ENCODE data around the gene BACH2. TPM values are rescaled to one million over a fixed set of nuclear protein-coding genes. Genes with fewer than 3 reads are reported as not detected.

Gene BACH2
- polyA plus RNA-seq, 1 donor (not counting 4 experiments of a cell fraction or from before 2014, with no cell fraction given), result 0.50 TPM

GRCh38 chr6:89932245-89932802 is 364.3 kb downstream of the BACH2 start:
- dilution Hi-C loops (cut with MboI; ENCODE audit: extremely low pct_ligation_motif_present, low sequenced_read_pairs), result no loop called here
- Histone ChIP-seq H3K36me3 (ENCODE audit: control insufficient read depth in 2 of 2, extremely low read depth in 1 of 2, insufficient read depth in 2 of 2, low read length in 2 of 2) (no peaks in the 10 kb centered on the region), H3K9me1 (ENCODE audit: control insufficient read depth, extremely low read depth, insufficient read depth, low read length) (no peaks in the 10 kb centered on the region), H3K4me2 (ENCODE audit: control insufficient read depth, extremely low read depth, insufficient read depth, low read depth, low read length) (no peak overlapping the region), H3K27me3 (ENCODE audit: control insufficient read depth, extremely low read depth, insufficient read depth, low read length) (no peaks in the 10 kb centered on the region), H3K9ac (ENCODE audit: control insufficient read depth, extremely low read depth, insufficient read depth, low read length) (no peak overlapping the region), H3K4me1 (ENCODE audit: control insufficient read depth, extremely low read depth, insufficient read depth, low read length) (peaks cover 12% of the 10 kb centered on the region), H3K79me2 (ENCODE audit: control insufficient read depth, insufficient read depth, low read length) (no peaks in the 10 kb centered on the region), H2AFZ (ENCODE audit: control insufficient read depth, low read length) (no peak overlapping the region), H4K20me1 (ENCODE audit: control insufficient read depth, extremely low read depth, insufficient read depth, low read length) (no peaks in the 10 kb centered on the region), H3K4me3 (ENCODE audit: control insufficient read depth in 2 of 3, extremely low read depth in 1 of 3, insufficient read depth in 2 of 3, low read depth in 1 of 3, low read length in 3 of 3) (no peak overlapping the region), H3K27ac (ENCODE audit: control insufficient read depth, insufficient read depth, low read length) (no peak overlapping the region), H3K9me3 (ENCODE audit: control insufficient read depth, low read depth, low read length) (no peaks in the 10 kb centered on the region)
- FAIRE-seq, result no peak
- TF ChIP-seq EZH2 (IDR thresholded peaks at IDR 0.05; ENCODE audit: low read length) (no peak), CTCF (optimal IDR thresholded peaks at IDR 0.05 in 1 of 3, IDR thresholded peaks at IDR 0.05 in 1 of 3, conservative IDR thresholded peaks at IDR 0.05 in 1 of 3; ENCODE audit: extremely low read depth in 1 of 3, insufficient read depth in 2 of 3, low read length in 3 of 3) (no peak)
- DNase-seq (ENCODE audit: low read depth, low spot score), result no peak

GRCh38 chr6:89930789-89931188 is 365.9 kb downstream of the BACH2 start:
- FAIRE-seq, result no peak
- TF ChIP-seq EZH2 (IDR thresholded peaks at IDR 0.05; ENCODE audit: low read length) (no peak), CTCF (optimal IDR thresholded peaks at IDR 0.05 in 1 of 3, IDR thresholded peaks at IDR 0.05 in 1 of 3, conservative IDR thresholded peaks at IDR 0.05 in 1 of 3; ENCODE audit: extremely low read depth in 1 of 3, insufficient read depth in 2 of 3, low read length in 3 of 3) (no peak)
- Histone ChIP-seq H3K9me3 (ENCODE audit: control insufficient read depth, low read depth, low read length) (no peaks in the 10 kb centered on the region), H3K27ac (ENCODE audit: control insufficient read depth, insufficient read depth, low read length) (no peak overlapping the region), H3K4me2 (ENCODE audit: control insufficient read depth, extremely low read depth, insufficient read depth, low read depth, low read length) (no peak overlapping the region), H2AFZ (ENCODE audit: control insufficient read depth, low read length) (no peak overlapping the region), H3K36me3 (ENCODE audit: control insufficient read depth in 2 of 2, extremely low read depth in 1 of 2, insufficient read depth in 2 of 2, low read length in 2 of 2) (no peaks in the 10 kb centered on the region), H3K27me3 (ENCODE audit: control insufficient read depth, extremely low read depth, insufficient read depth, low read length) (no peaks in the 10 kb centered on the region), H4K20me1 (ENCODE audit: control insufficient read depth, extremely low read depth, insufficient read depth, low read length) (no peaks in the 10 kb centered on the region), H3K9ac (ENCODE audit: control insufficient read depth, extremely low read depth, insufficient read depth, low read length) (no peak overlapping the region), H3K79me2 (ENCODE audit: control insufficient read depth, insufficient read depth, low read length) (no peaks in the 10 kb centered on the region), H3K9me1 (ENCODE audit: control insufficient read depth, extremely low read depth, insufficient read depth, low read length) (no peaks in the 10 kb centered on the region), H3K4me1 (ENCODE audit: control insufficient read depth, extremely low read depth, insufficient read depth, low read length) (peaks cover 12% of the 10 kb centered on the region), H3K4me3 (ENCODE audit: control insufficient read depth in 2 of 3, extremely low read depth in 1 of 3, insufficient read depth in 2 of 3, low read depth in 1 of 3, low read length in 3 of 3) (no peak overlapping the region)
- no peak for DNase-seq (ENCODE audit: low read depth, low spot score)
- dilution Hi-C loops (cut with MboI; ENCODE audit: extremely low pct_ligation_motif_present, low sequenced_read_pairs), result no loop called here

All from keratinocyte (primary cell).